OCI-LY7 (cell line): ENCODE measurements around the gene NDUFA13. TPM values are rescaled to one million over a fixed set of nuclear protein-coding genes. Genes with fewer than 3 reads are reported as not detected.

ENCODE experiments used
- BruUV-seq: library from RNA; stranded (reverse); fragments of 400-500 nt; replicated peaks from 2 replicates; lab custom pipeline; 2021; lab: Mats Ljungman, UMichigan
- CTCF ChIA-PET: fragments of 300-600 bp; sonication (Branson Sonifier 250); formaldehyde crosslinking; loops from one replicate; lab custom pipeline; 2022; ENCODE audit warnings: antibody characterized with exemption; ENCODE audit not compliant: unreplicated experiment; lab: Charles Lee
- POLR2A ChIA-PET: fragments of 300-600 bp; sonication (Branson Sonifier 250); formaldehyde crosslinking; loops from one replicate; lab custom pipeline; 2022; ENCODE audit warnings: antibody characterized with exemption; lab: Charles Lee
- DNase-seq: peaks from one replicate; pipeline ENCODE4 v3.0.0-alpha.2; 2015; ENCODE audit warnings: low spot score
- H2AFZ ChIP-seq: fragments of 200-600 bp; sonication (generic), shearing (Covaris generic); 2 replicates; pipeline ENCODE4 v1.6.1; 2014; ENCODE audit warnings: mild to moderate bottlenecking, antibody characterized with exemption, low read length, moderate library complexity
- H3K27ac ChIP-seq: fragments of 200-600 bp; sonication (generic); 2 replicates; pipeline ENCODE4 v1.5.1; 2014; ENCODE audit warnings: mixed run types, low read depth, mild to moderate bottlenecking, moderate library complexity, low read length, inconsistent platforms; ENCODE audit not compliant: poor library complexity, severe bottlenecking
- H3K36me3 ChIP-seq: fragments of 200-600 bp; sonication (generic); 2 replicates; pipeline ENCODE4 v1.6.1; 2014; ENCODE audit warnings: mild to moderate bottlenecking, antibody characterized with exemption, low read length, moderate library complexity, mixed read lengths; ENCODE audit not compliant: insufficient read depth
- H3K4me1 ChIP-seq: fragments of 200-600 bp; sonication (generic); 2 replicates; pipeline ENCODE4 v1.5.1; 2014; ENCODE audit warnings: mild to moderate bottlenecking, low read length; ENCODE audit not compliant: insufficient read depth, poor library complexity, severe bottlenecking
- H3K4me2 ChIP-seq: fragments of 200-600 bp; sonication (generic); 2 replicates; pipeline ENCODE4 v1.6.1; 2014; ENCODE audit warnings: mild to moderate bottlenecking, low read length
- H3K4me3 ChIP-seq: fragments of 200-600 bp; sonication (generic); 2 replicates; pipeline ENCODE4 v1.5.1; 2014; ENCODE audit warnings: mild to moderate bottlenecking, low read depth, low read length; ENCODE audit not compliant: poor library complexity, severe bottlenecking
- H3K79me2 ChIP-seq: fragments of 200-600 bp; sonication (generic); 2 replicates; pipeline ENCODE4 v1.6.1; 2016; ENCODE audit warnings: low read depth, mild to moderate bottlenecking, low read length, moderate library complexity, mixed read lengths; ENCODE audit not compliant: insufficient read depth
- H3K9me2 ChIP-seq: fragments of 200-600 bp; sonication (generic); 2 replicates; pipeline ENCODE4 v1.6.1; 2016; ENCODE audit warnings: mild to moderate bottlenecking, low read length, mixed read lengths; ENCODE audit not compliant: insufficient read depth
- H3K9me3 ChIP-seq: fragments of 200-600 bp; sonication (generic); 2 replicates; pipeline ENCODE4 v1.6.1; 2014; ENCODE audit warnings: mild to moderate bottlenecking, mixed run types, low read length, mixed read lengths
- H4K20me1 ChIP-seq: fragments of 200-600 bp; sonication (generic); 2 replicates; pipeline ENCODE4 v1.6.1; 2014; ENCODE audit warnings: mild to moderate bottlenecking, antibody characterized with exemption, low read length, moderate library complexity, mixed read lengths; ENCODE audit not compliant: insufficient read depth
- CTCF ChIP-seq: fragments of 200-600 bp; sonication (generic); conservative IDR thresholded peaks from 2 replicates; pipeline ENCODE4 v1.5.1; 2014; ENCODE audit warnings: mild to moderate bottlenecking, antibody characterized with exemption, low read length, moderate library complexity, mixed read lengths
- EZH2phosphoT487 ChIP-seq: fragments of 200-600 bp; sonication (generic); IDR thresholded peaks from 2 replicates; pipeline ENCODE4 v1.6.1; 2018; ENCODE audit warnings: low read depth, borderline replicate concordance, mild to moderate bottlenecking, mixed run types, antibody characterized with exemption, low read length, moderate library complexity, mixed read lengths
- intact Hi-C: fragments of 100-400 bp; cut with micrococcal nuclease; formaldehyde crosslinking; loops from one replicate; pipeline ENCODE4 v1.10.0; 2022; ENCODE audit not compliant: unreplicated experiment
- total RNA-seq, 2 experiments: library from RNA; depleted of rRNA in 1 of 2; stranded (reverse); fragments of >200 nt in 1 of 2; shearing (Covaris generic) in 1 of 2; gene quantifications; 2 replicates each; pipeline ENCODE4 v1.2.3, GENCODE V29; 2014 to 2022

NDUFA13 gene
- total RNA-seq, 2 experiments from 2014 or later, result 275 to 429 TPM

DNA sequence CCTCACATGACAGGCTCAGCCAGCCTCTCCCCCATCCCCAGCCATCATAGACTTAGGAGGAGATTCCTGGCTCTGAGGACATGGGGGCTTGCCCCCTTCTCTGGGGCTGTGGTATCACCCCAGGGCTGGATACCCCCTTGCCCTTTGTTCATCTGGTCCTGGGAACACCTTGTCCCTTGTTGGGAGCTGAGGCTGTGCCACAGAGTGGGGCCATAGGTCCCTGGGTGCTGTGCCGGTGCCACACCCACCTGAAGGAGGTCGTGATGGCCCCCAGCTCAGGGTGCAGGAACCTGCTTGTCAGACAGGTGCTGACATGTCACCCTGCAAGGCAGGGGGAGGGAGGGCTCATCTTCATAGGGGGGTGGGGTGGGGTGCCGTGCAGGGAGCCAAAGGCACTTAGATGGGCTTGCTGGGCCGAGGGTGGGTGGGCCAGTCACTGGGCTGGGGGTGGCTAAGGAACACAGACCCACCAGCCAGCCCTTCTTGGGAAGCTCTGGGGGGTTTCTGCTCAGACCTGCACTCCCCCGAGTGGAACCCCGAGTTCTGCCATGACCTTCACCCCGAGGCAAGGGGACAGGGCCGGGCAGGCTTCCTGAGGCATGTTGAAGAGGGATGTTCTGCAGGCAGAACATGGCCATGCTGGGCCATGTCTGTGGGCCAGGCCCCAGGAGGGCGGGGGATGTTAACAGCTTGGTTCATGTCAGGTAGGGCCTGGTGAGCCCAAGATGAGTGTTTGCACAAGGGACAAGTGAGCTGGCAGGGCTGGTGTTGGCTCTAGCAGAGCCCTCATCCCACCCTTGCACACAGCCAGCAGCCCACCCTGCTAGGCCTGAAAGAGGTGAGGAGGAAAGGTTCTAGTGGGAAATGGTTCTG lies 28.7 kb upstream of the NDUFA13 start:
- no peaks in the 10 kb centered on the region for H3K9me2 ChIP-seq
- DNase-seq, result no peak
- no peak overlapping the region for H3K4me3 ChIP-seq
- BruUV-seq, result no TSS peak
- H3K9me3 ChIP-seq, result no peaks in the 10 kb centered on the region
- peaks cover 28% of the 10 kb centered on the region for H3K79me2 ChIP-seq
- no peak overlapping the region for H2AFZ ChIP-seq
- POLR2A ChIA-PET, result interaction anchor here (1.2 kb wide), 1 partner anchor 122 kb away, joined by 3 read pairs; no protein-coding TSS in a partner anchor
- H3K36me3 ChIP-seq, result peaks cover 42% of the 10 kb centered on the region
- intact Hi-C loops, result no loop called here
- CTCF ChIA-PET, result interaction anchor here (0.6 to 0.7 kb wide), 2 partner anchors 126 to 317 kb away, joined by 4 to 10 read pairs; partner anchors contain the start of gene MEF2B
- peaks cover 33% of the 10 kb centered on the region for H3K4me1 ChIP-seq
- H4K20me1 ChIP-seq, result 0 out of 2 replicates have a peak, but pooled peaks cover 3% of the 10 kb centered on the region
- H3K27ac ChIP-seq, result peak overlapping the region; percentile 90
- TF ChIP-seq CTCF (no peak), EZH2phosphoT487 (no peak)
- no peak overlapping the region; the same call in 1 of the 2 replicates for H3K4me2 ChIP-seq

GRCh38 chr19:19487950-19488874 lies 27.8 kb upstream of the NDUFA13 start:
- peaks cover 41% of the 10 kb centered on the region for H3K36me3 ChIP-seq
- peak overlapping the region; percentile 42 for H3K4me3 ChIP-seq
- DNase-seq, result no peak
- H3K4me1 ChIP-seq, result peaks cover 33% of the 10 kb centered on the region
- POLR2A ChIA-PET, result interaction anchor here (0.6 to 1.0 kb wide), 5 partner anchors 8 to 1972 kb away, joined by 3 to 5 read pairs (median 4); no protein-coding TSS in a partner anchor
- intact Hi-C loops, result no loop called here
- peaks cover 28% of the 10 kb centered on the region for H3K79me2 ChIP-seq
- peak overlapping the region; percentile 27; the same call in 1 of the 2 replicates for H2AFZ ChIP-seq
- CTCF ChIA-PET, result no interaction called here
- 0 out of 2 replicates have a peak, but pooled peaks cover 3% of the 10 kb centered on the region for H4K20me1 ChIP-seq
- H3K4me2 ChIP-seq, result peak overlapping the region; percentile 64
- no peak for TF ChIP-seq EZH2phosphoT487
- no peak for TF ChIP-seq CTCF
- BruUV-seq, result no TSS peak
- no peaks in the 10 kb centered on the region for H3K9me2 ChIP-seq
- no peaks in the 10 kb centered on the region for H3K9me3 ChIP-seq
- H3K27ac ChIP-seq, result peak overlapping the region; percentile 90
